ENCODE measurements around the gene PGGHG.
"Not testable (repeated sequence)": the region's sequence is repeated elsewhere in the genome, so short reads cannot be mapped to it uniquely, and the experiment has no call there.

PGGHG gene

GRCh38 chr11:298406-299065 lies 9.6 kb downstream of the PGGHG start:
- no peak for DNase-seq

GRCh38 chr11:299081-299891 lies 10.4 kb downstream of the PGGHG start, which contains the start of gene IFITM5:
Gene IFITM5 (minus strand): TSS chr11:299526. CDS start chr11:299490, 36 bp downstream.
- no peak for DNase-seq

- DNase-seq: no peak
Observed at GRCh38 chr11:299951-300735, 11.2 kb downstream of the PGGHG start.

- no peak for DNase-seq
Observed at GRCh38 chr11:303363-303762, 14.4 kb downstream of the PGGHG start.

- no peak for DNase-seq
Observed at GRCh38 chr11:304061-304506, 15.2 kb downstream of the PGGHG start.

- peak; percentile 74 for DNase-seq
Observed at GRCh38 chr11:304915-305843, 16.3 kb downstream of the PGGHG start.

- DNase-seq: no peak
Observed at GRCh38 chr11:305844-306211, 16.9 kb downstream of the PGGHG start.

GRCh38 chr11:306645-307371 lies 17.9 kb downstream of the PGGHG start:
- no peak for DNase-seq

GRCh38 chr11:307766-308708 lies 19.1 kb downstream of the PGGHG start, which contains the start of gene IFITM2:
Gene IFITM2 (plus strand): TSS chr11:307816. CDS start chr11:308193, 377 bp downstream.
- DNase-seq: peak; percentile 41

- peak; percentile 58 for DNase-seq
Observed at GRCh38 chr11:308740-309665, 20.1 kb downstream of the PGGHG start.

- DNase-seq: not testable (repeated sequence)
Observed at GRCh38 chr11:309979-310572, 21.1 kb downstream of the PGGHG start.

GRCh38 chr11:311013-311748 lies 22.3 kb downstream of the PGGHG start:
- DNase-seq: not testable (repeated sequence)

GRCh38 chr11:312092-312816 lies 23.3 kb downstream of the PGGHG start:
- no peak for DNase-seq

- DNase-seq: no peak
Observed at GRCh38 chr11:313304-313786, 24.4 kb downstream of the PGGHG start.

- peak; percentile 70 for DNase-seq
Observed at GRCh38 chr11:313787-314553, 25.0 kb downstream of the PGGHG start, which contains the start of gene IFITM1. Gene IFITM1 (plus strand): TSS chr11:314040. CDS start chr11:314171, 131 bp downstream.

GRCh38 chr11:314554-314875 lies 25.6 kb downstream of the PGGHG start:
- DNase-seq: not testable (repeated sequence)

All from CD4-positive, alpha-beta T cell treated with Interleukin-4 for 4 hours (primary cell).